NCI-H1694 (cell line): ENCODE data around the gene MEF2D.

Source experiments
- DNase-seq: peaks from one replicate; lab custom pipeline; 2025; lab: John Stamatoyannopoulos, UW

MEF2D gene

DNA sequence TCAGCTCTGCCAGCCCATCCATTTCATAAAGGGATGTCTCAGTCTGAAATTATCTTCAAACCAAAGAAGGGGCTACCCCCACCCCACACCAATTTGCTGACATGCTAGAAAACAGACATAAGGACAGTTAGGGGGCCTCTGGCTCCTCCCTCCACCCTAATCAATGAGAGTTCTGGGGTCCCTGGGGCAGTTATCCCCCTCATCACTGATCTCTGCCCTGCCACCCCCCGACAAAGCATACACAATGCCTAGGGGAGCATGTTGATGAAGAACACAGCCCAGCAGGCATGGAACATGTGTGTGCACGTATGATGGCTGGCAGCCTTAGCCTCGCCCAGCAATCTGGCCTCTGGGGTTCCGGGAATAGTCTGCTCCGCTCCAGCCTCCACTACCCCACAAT, 72.6 kb downstream of the MEF2D start:
- no peak for DNase-seq

GRCh38 chr1:156425943-156426342, 74.6 kb downstream of the MEF2D start:
- no peak for DNase-seq

GRCh38 chr1:156424806-156425432, 75.7 kb downstream of the MEF2D start:
- no peak for DNase-seq

DNA sequence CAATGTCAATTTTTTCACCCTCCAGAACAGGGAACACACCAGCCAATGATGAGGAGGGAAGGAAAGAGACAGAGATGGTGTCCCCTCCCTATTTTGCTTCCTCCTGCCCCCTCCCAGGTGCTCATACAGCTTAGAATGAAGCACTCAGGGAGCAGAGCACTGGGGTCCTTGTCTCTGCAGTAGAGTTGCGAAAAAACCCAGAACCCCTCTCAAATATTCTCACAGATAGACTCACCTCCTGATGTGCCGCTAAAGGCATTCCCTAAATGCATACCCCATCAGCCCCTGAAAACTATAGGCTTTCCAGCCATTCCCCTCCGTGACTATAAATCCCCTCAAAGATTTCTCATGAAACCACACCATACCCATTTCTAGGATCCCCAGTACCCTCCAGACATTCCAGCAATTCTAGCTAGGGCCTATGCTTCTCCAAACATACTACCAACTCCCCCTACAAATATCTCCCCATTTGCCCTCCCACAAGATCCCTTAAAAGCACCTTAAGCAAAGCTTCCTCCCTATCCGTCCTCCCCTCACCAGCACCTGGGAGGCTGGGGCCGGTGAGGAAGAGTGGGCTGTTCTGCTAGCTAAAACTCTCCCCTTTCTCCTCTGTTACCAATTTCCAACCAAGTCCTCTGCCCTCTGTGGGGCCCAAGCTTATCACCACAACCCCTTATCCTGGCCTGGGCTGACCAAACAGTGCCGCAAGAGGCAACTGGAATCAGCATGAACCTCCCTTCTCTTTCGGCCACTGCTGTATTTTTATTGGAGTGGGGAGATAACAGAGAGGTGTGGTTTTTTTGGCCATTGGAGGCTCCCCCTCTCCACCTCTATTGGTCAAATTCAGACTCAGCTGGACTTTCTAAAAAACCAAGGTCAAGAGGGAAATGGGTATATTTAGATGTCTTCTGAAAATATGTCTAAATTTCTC, 76.9 kb downstream of the MEF2D start:
- no peak for DNase-seq

DNA sequence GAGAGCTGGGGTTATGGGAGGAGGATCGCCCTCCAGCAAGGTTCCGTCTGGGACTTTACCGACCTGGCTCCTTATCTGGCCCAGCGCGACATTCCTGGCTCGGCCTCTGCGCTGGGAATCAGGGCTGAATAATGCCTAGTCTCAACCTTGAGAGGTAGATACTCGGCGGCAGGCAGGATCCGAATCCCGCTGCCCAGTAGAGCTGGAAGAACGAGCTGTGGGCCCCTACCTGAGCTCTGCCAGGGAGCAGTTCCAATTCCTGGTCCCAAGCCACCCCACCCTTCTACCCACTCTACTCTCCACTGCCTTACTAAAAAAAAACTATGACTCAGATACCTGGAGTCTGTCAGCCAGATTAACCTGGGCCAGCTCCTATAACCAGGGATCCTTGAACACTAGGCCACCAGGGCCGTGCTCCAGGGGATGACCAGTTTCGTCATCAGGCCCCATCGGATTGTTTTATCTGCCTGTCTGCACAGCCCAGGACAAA, 77.9 kb downstream of the MEF2D start:
- DNase-seq, result no peak

- DNase-seq, result no peak
Observed at GRCh38 chr1:156421939-156422601, 78.5 kb downstream of the MEF2D start.

DNA sequence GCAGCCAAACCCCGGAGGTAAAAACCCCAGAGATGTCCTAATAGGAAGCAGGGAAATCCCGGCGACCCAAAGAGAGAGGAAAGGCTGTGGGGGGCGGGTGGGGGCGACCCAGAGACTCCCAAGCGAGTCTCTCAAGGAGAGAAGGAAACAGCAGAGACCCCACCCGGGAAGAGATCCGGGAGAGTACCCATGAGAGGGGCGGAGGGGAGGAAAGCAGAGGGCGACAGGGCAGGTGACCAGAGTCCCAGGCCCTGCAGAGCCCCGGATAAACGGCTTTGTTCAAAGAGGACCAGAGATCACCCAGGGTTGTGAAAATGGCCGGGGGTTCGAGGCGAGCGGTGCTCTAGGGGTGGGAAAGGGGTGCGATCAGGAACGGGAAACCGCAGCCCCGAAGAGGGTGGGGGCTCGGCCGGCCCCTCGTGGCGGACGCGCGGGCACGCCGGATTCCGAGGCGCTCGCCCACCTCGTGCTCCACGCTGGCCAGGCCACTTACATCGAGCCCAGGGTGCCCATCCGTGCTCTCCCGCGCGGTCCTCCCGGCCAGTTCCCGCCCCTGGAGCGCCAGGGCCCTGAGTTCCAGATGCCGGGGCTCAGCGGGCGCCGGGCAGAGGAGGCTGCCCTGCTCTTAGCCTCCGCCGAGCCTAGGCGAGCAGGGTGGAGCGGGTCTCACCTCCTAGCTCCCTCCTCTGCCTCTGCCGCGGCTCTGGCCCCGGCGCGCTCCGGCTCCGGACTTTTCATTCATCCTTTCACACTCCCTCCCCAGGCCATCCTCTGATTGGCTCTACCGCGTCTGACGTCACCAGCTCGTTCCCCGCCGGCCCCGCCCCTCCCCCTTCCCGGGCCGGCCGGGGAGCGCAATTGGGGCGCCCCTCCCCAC, 79.3 kb downstream of the MEF2D start:
- DNase-seq, result peak; percentile 97

DNA sequence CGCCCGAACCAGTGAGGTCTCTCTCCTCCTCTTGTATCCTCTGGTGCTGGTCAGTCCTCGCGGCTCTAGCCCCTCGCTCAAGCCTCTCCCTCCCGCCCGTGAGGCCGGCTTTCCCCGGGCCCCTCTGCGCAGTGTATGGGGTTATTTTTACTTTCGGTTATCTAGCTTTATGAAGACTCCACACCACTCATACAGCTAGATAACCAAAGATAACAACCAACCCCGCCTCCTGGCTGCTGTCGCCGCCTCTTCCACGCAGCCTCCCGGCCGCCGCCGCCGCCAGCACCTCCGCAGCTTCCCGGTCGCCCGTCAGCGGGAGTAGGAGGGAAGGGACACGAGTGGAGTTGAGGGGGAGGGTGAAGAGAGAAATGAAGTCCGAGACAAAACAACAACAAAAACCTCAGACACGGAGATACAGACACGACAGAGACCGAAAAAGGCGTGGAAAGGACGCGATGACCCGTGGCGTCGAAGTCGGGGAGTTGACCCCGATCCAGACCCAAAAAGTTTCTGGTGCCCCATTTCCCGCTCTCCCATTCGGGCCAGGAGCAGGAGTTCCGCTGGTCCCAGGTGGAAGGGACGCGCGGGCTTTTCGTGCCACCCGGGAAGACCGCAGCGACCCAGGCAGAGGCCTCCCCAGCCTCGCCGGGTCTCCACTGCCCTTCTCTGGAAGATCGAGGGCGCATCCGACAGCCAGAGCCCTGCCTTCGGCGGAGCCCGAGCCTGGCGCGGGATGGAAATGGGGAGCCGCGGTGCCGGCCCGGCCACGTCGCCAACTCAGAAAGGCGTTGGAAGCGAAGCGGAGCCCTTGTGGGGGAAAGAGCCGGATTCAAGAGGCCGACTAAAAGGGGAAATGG, 80.1 kb downstream of the MEF2D start:
- DNase-seq, result no peak

GRCh38 chr1:156419854-156420204, 80.7 kb downstream of the MEF2D start:
- DNase-seq, result peak; percentile 81

DNA sequence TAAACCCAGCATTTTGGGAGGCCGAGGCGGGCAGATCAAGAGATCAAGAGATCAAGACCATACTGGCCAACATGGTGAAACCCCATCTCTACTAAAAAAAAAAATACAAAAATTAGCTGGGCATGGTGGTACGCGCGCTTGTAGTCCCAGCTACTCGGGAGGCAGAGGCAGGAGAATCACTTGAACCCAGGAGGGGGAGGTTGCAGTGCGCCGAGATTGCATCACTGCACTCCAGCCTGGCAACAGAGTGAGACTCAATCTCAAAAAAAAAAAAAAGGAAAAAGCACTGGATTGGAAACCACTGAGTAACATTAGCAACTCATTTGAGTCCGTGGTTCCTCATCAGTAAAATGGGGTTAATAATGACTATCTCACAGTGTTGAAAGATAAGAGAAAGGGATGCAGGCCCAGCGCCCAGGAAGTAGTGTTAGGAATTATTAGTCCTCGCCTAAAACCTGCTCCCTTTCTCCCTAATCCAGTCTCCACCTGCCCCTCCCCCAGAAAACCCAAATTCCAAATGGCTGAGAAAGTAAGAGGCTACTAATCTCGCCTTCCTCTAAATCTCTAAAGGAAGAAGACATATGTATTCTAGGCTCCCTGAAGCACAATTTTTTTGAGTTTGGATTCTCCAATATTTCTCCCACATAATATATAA, 82.0 kb downstream of the MEF2D start:
- DNase-seq, result no peak

DNA sequence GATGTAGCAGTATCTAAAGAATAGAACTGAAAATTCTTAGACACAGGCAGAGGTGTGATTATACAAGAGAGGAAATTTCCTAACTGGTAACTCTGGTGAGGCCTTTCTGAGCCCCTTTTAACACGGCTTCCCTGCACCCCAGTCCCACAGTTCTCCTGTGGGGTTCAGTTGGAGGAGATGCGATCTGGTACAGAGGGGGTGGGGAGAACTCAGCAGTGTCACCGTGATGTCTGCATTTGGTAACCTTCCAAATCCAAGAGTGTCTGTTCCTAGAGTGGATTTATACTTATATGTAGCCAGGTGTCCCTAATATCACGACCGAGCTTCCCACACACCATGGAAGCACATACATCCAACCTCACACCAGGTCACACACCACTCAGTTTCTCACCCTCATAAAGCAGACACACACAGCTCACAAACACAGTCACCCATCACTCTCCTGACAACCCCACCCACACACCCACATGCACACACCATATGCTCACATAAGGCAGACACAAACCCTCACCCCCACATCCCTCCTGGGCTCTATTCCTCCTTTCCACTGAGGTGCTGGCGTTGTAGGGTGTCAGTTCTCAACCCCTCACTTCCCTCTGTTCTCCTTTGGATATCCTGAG, 83.1 kb downstream of the MEF2D start:
- DNase-seq, result peak; percentile 66

DNA sequence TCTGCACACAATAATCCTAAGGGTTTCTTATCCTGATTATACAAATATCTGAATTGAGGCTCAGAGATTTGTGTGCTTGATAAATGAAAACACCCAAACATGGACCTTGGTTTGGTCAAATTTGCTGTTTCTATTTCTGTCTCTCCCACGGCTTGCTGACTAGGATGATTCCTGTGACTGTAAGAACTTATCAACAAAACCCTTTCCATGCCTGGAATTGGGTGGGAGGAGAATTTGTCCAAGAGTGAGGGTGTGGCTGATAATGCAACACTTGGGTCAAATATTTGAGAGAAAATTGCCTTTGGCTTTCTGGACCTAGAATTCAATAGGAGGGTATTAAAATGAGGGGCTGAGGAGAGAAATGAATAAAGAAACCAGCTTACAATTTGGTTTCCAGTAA, 83.6 kb downstream of the MEF2D start:
- DNase-seq, result no peak

- no peak for DNase-seq
Observed at GRCh38 chr1:156414461-156415064, 86.0 kb downstream of the MEF2D start.
